NCI-H446 treated with DMSO at 0.1 percent for 48 hours (cell line): ENCODE results near the gene CCDC106.

Source experiments
- DNase-seq: peaks from one replicate; lab custom pipeline; 2025; lab: John Stamatoyannopoulos, UW

Gene CCDC106

GRCh38 chr19:55650602-55651230, 2.7 kb downstream of the CCDC106 start:
- no peak for DNase-seq

GRCh38 chr19:55651236-55651635, 3.2 kb downstream of the CCDC106 start:
- DNase-seq = no peak

- no peak for DNase-seq
These were observed 4.5 kb downstream of the CCDC106 start for GRCh38 chr19:55652311-55653128.

- peak; percentile 98 for DNase-seq
These were observed 5.8 kb downstream of the CCDC106 start for GRCh38 chr19:55653651-55654322.

- DNase-seq = peak; percentile 98
These were observed 6.4 kb downstream of the CCDC106 start for GRCh38 chr19:55654323-55654867.

- DNase-seq = peak; percentile 96
These were observed 7.0 kb downstream of the CCDC106 start, which contains the start of gene U2AF2 for GRCh38 chr19:55654868-55655647. Gene U2AF2 (plus strand): TSS chr19:55655035. CDS start chr19:55655105, 70 bp downstream.

- no peak for DNase-seq
These were observed 7.6 kb downstream of the CCDC106 start for GRCh38 chr19:55655648-55656040.

- no peak for DNase-seq
These were observed 8.5 kb downstream of the CCDC106 start for GRCh38 chr19:55656552-55656951.

GRCh38 chr19:55656988-55657747, 9.2 kb downstream of the CCDC106 start:
- DNase-seq = no peak

- DNase-seq = no peak
These were observed 10.9 kb downstream of the CCDC106 start for GRCh38 chr19:55658846-55659459.

- DNase-seq = no peak
These were observed 11.8 kb downstream of the CCDC106 start for GRCh38 chr19:55659822-55660221.

GRCh38 chr19:55660404-55660803, 12.4 kb downstream of the CCDC106 start:
- no peak for DNase-seq

- no peak for DNase-seq
These were observed 13.0 kb downstream of the CCDC106 start for GRCh38 chr19:55660991-55661390.

- DNase-seq = no peak
These were observed 13.8 kb downstream of the CCDC106 start for GRCh38 chr19:55661826-55662225.

GRCh38 chr19:55663846-55664536, 16.0 kb downstream of the CCDC106 start:
- no peak for DNase-seq

- no peak for DNase-seq
These were observed 18.5 kb downstream of the CCDC106 start for GRCh38 chr19:55666343-55667005.

GRCh38 chr19:55667006-55667381, 19.0 kb downstream of the CCDC106 start:
- DNase-seq = no peak

- DNase-seq = no peak
These were observed 19.5 kb downstream of the CCDC106 start for GRCh38 chr19:55667511-55667910.

GRCh38 chr19:55667958-55668357, 19.9 kb downstream of the CCDC106 start:
- no peak for DNase-seq
